Mucosa of stomach (tissue), 1 donor: ENCODE measurements around the gene SLC4A3.

Experiments used
- H3K27me3 ChIP-seq: one replicate; pipeline ENCODE4 v1.7.0; 2013; ENCODE audit warnings: mild to moderate bottlenecking, low read length; ENCODE audit not compliant: control insufficient read depth, insufficient read depth
- H3K36me3 ChIP-seq: one replicate; pipeline ENCODE4 v1.7.0; 2013; ENCODE audit warnings: low read length; ENCODE audit not compliant: control insufficient read depth, insufficient read depth
- H3K4me1 ChIP-seq: one replicate; pipeline ENCODE4 v1.7.0; 2013; ENCODE audit warnings: mild to moderate bottlenecking, low read length; ENCODE audit not compliant: control insufficient read depth, insufficient read depth
- H3K4me3 ChIP-seq: one replicate; pipeline ENCODE4 v1.7.0; 2013; ENCODE audit warnings: low read length
- H3K9ac ChIP-seq: one replicate; pipeline ENCODE4 v1.7.0; 2013; ENCODE audit warnings: mild to moderate bottlenecking, low read length, moderate library complexity
- H3K9me3 ChIP-seq: one replicate; pipeline ENCODE4 v1.7.0; 2013; ENCODE audit warnings: mild to moderate bottlenecking, low read length, moderate library complexity; ENCODE audit not compliant: control insufficient read depth
- donor health status: Pancreatic carcinoma.

Gene SLC4A3

DNA sequence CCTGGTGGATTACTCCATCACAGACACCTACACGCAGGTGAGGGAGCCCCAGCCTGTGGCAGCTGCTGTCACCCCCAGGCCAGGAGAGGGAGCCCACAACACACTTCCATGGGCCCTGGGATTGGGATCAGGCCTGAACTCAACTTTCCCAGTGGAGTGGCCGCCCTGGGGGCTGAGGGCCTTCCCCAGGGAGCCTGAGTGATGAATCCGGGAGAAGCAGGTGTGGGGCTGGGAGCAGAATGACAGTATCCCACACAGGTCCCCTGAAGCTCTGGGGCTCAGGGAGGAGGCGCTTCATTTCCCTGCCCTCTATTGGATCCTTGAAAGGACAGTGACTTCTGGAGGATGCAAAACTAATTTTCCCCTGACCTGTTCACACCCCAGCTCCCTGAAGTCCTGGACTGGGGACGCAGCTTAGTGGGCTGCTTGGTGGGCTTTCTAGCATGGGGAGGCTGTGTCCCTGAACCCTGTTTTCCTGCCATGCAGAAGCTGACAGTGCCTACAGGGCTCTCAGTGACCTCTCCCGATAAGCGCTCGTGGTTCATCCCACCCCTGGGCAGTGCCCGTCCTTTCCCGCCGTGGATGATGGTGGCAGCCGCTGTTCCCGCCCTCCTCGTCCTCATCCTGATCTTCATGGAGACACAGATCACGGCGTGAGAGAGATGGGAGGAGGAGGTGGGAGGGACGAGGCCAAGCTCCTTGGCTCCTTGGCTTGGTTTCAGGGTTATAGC is 11.0 kb downstream of the SLC4A3 start:
- H3K9ac ChIP-seq, result no peak overlapping the region
- H3K4me3 ChIP-seq, result no peak overlapping the region
- H3K4me1 ChIP-seq, result peaks cover 8% of the 10 kb centered on the region
- no peaks in the 10 kb centered on the region for H3K9me3 ChIP-seq
- no peaks in the 10 kb centered on the region for H3K36me3 ChIP-seq
- peaks cover 2% of the 10 kb centered on the region for H3K27me3 ChIP-seq

GRCh38 chr2:219638948-219639755 is 11.7 kb downstream of the SLC4A3 start:
- peaks cover 8% of the 10 kb centered on the region for H3K4me1 ChIP-seq

GRCh38 chr2:219641390-219642068 is 14.1 kb downstream of the SLC4A3 start:
- H3K36me3 ChIP-seq, result no peaks in the 10 kb centered on the region
- H3K4me1 ChIP-seq, result peaks cover 8% of the 10 kb centered on the region
- no peak overlapping the region for H3K4me3 ChIP-seq
- no peaks in the 10 kb centered on the region for H3K9me3 ChIP-seq
- peaks cover 2% of the 10 kb centered on the region for H3K27me3 ChIP-seq
- no peak overlapping the region for H3K9ac ChIP-seq

More at GRCh38 chr2:219638948-219639755, 11.7 kb downstream of the SLC4A3 start:
- no peak overlapping the region for H3K9ac ChIP-seq
- peaks cover 2% of the 10 kb centered on the region for H3K27me3 ChIP-seq
- H3K36me3 ChIP-seq, result no peaks in the 10 kb centered on the region
- no peak overlapping the region for H3K4me3 ChIP-seq
- H3K9me3 ChIP-seq, result no peaks in the 10 kb centered on the region

DNA sequence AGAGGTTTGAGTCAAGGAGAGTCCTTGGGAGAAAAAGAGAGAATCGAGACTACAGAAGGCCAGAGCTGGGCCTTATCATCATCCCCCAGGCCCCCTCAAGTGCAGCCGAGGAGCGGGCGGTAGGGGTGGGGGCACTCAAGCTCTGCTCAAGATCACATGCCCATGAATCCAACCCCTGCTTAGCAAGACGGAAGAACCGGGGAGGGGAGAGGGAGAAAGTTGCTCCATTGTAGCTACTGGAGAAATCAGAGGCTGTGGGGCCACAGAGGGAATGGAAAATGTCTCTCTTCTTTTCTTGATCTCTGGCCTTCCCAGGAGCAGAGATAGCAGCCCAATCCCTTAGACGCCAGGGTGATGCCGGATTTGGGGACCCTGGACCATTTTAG is 14.6 kb downstream of the SLC4A3 start:
- peaks cover 2% of the 10 kb centered on the region for H3K27me3 ChIP-seq
- no peaks in the 10 kb centered on the region for H3K36me3 ChIP-seq
- H3K4me3 ChIP-seq, result no peak overlapping the region
- H3K9ac ChIP-seq, result no peak overlapping the region
- H3K4me1 ChIP-seq, result peaks cover 8% of the 10 kb centered on the region
- H3K9me3 ChIP-seq, result no peaks in the 10 kb centered on the region

GRCh38 chr2:219642465-219643083 is 15.1 kb downstream of the SLC4A3 start:
- no peak overlapping the region for H3K4me3 ChIP-seq
- H3K9me3 ChIP-seq, result no peaks in the 10 kb centered on the region
- H3K27me3 ChIP-seq, result peaks cover 2% of the 10 kb centered on the region
- H3K36me3 ChIP-seq, result no peaks in the 10 kb centered on the region
- peaks cover 8% of the 10 kb centered on the region for H3K4me1 ChIP-seq
- H3K9ac ChIP-seq, result no peak overlapping the region

DNA sequence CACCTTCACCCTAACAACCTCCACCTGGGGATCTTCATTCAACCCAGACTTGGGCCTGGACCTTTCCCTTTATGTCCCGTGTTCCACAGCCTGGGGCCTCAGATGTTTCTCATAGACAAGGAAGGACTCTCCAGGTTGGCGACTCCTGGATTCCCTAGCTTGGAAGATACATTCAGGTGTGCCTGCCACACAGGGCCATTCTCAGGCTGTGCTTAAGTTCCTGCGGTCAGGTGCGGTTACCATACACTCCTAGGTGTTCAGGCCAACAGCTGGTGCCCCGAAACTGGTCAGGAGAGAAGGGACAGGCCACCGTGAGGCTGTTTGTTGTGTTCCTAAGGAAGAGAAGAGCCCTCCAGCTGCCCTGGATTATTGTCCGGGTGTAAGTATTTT is 15.6 kb downstream of the SLC4A3 start:
- peaks cover 8% of the 10 kb centered on the region for H3K4me1 ChIP-seq
- H3K9ac ChIP-seq, result no peak overlapping the region
- peaks cover 2% of the 10 kb centered on the region for H3K27me3 ChIP-seq
- H3K36me3 ChIP-seq, result no peaks in the 10 kb centered on the region
- H3K9me3 ChIP-seq, result no peaks in the 10 kb centered on the region
- H3K4me3 ChIP-seq, result no peak overlapping the region

DNA sequence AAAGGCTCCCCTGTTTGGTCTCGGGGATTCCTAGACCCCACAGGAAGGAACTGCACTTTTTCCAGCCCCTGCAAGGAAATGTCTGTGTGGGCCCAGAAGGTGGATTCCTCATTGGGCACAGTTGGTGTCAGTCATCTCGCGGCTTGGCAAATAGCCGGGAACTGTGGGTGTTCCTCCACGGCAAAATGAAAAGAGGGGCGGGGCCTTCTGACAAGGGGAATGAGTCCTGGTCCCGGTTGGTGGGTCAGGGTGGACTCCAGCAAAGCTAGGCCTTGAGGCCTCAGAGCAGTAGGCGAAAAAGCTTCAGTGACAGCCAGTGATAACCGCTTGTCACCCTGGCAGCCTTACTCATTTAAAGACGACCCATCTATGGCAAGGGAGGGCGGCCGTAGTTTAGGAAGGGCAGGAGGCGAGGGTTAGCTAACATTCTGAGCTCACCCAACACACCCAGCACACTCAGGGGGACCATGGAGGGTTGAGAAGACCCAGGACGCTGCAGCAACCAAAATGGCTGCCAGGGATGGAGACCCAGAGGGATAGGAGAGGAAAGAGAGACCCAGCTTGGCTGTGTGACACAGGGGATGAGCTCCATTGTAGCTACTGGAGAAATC is 16.5 kb downstream of the SLC4A3 start:
- no peak overlapping the region for H3K4me3 ChIP-seq

GRCh38 chr2:219644801-219645480 is 17.5 kb downstream of the SLC4A3 start:
- Histone ChIP-seq H3K36me3 (no peaks in the 10 kb centered on the region), H3K27me3 (peaks cover 2% of the 10 kb centered on the region), H3K4me1 (peaks cover 8% of the 10 kb centered on the region), H3K4me3 (no peak overlapping the region), H3K9me3 (no peaks in the 10 kb centered on the region), H3K9ac (no peak overlapping the region)

More for the DNA sequence above, 16.5 kb downstream of the SLC4A3 start:
- Histone ChIP-seq H3K4me1 (peaks cover 8% of the 10 kb centered on the region), H3K36me3 (no peaks in the 10 kb centered on the region), H3K27me3 (peaks cover 2% of the 10 kb centered on the region), H3K9ac (no peak overlapping the region), H3K9me3 (no peaks in the 10 kb centered on the region)

DNA sequence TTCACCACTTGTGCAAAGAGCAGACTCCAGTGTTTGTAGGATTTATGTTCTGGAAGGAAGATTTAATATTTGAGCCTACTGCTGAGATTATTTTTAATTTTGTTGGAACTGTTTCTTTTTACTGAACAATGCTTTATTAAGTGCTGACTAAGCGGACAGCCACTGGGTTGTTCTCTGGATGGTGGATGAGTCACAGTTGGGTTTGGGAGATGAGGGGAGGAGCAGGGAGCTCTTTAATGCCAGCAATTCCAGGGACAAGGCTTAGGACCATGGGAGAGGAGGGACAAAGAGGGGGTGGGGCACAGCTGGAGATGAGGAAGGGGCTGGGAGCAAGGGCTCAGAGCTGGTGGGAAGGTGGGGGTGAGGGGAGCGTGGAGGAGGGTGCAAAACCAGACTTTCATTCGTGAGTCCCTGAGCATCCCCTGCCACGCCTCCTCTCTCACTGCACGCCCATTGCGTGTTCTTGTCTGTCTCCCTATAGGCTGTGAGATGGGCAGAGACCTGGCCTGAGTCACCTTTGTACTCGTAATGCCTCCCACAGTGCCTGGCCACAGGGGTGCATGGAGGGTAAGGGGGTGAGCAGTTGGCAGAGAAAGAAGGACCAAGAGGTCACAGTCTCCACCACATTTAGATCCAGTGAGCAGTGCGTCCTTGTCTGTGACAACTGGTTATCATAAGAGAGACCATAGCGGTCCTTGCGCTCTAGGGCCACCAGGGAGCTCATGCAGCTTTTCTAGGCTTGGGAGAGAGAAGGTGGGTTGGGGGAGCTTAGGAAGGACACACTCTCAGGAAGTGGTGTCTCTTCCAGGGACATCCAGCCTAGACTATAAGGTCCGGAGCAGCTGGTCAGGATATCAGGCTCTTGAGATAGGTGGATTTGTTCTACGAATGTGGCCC is 18.4 kb downstream of the SLC4A3 start:
- H3K9ac ChIP-seq, result no peak overlapping the region
- H3K9me3 ChIP-seq, result no peaks in the 10 kb centered on the region
- H3K36me3 ChIP-seq, result no peaks in the 10 kb centered on the region
- H3K4me3 ChIP-seq, result no peak overlapping the region
- H3K4me1 ChIP-seq, result peaks cover 8% of the 10 kb centered on the region
- peaks cover 8% of the 10 kb centered on the region for H3K27me3 ChIP-seq

- Histone ChIP-seq H3K9ac (no peak overlapping the region), H3K36me3 (no peaks in the 10 kb centered on the region), H3K9me3 (no peaks in the 10 kb centered on the region), H3K27me3 (peaks cover 12% of the 10 kb centered on the region), H3K4me3 (no peak overlapping the region), H3K4me1 (no peaks in the 10 kb centered on the region)
These were observed 20.7 kb downstream of the SLC4A3 start for GRCh38 chr2:219648176-219648575.
